Gastrocnemius medialis (tissue), 4 donors: Measurements from ENCODE around the gene PLCH1.

ENCODE experiments used
- CTCF ChIP-seq, 5 experiments: fragments of 450-650 bp in 3 of 5; fragments of 200-600 bp in 2 of 5; sonication (generic) in 2 of 5; IDR thresholded peaks in 4 of 5; conservative IDR thresholded peaks in 1 of 5; 1 replicate in 4 of 5; 2 replicates in 1 of 5; pipeline ENCODE4 v1.5.1; 2016 to 2019; ENCODE audit warnings: antibody characterized with exemption in 5 of 5, mild to moderate bottlenecking in 3 of 5, moderate library complexity in 3 of 5
- POLR2A ChIP-seq, 2 donors: fragments of 450-650 bp; IDR thresholded peaks; one replicate each; pipeline ENCODE4 v1.6.1; 2017; ENCODE audit warnings: antibody characterized with exemption in 2 of 2, mild to moderate bottlenecking in 2 of 2, moderate library complexity in 2 of 2

DNA sequence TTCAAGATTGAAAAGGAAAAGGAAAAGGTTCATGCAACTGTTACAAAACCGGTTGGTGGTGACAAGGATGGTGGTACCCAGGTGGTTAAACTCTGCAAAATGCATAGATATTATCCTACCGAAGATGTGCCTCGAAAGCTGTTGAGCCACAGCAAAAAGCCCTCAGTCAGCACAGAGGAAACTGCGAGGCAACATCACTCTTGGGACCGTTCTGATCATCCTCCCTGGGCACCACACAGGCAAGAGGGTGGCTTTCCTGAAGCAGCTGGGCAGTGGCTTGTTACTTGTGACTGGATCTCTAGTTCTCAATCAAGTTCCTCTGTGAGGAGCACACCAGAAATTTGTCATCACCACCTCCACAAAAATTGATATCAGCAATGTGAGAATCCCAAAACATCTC lies 86.9 kb downstream of the PLCH1 start:
- no peak for TF ChIP-seq CTCF (IDR thresholded peaks at IDR 0.05 in 4 of 5, conservative IDR thresholded peaks at IDR 0.05 in 1 of 5)
- no peak for TF ChIP-seq POLR2A (IDR thresholded peaks at IDR 0.05)
